ENCODE results near the gene NEMF. TPM values are rescaled to one million over a fixed set of nuclear protein-coding genes. Genes with fewer than 3 reads are reported as not detected.
A peak's percentile ranks its signal among the peaks of the same experiment; 100 is the strongest.

NEMF gene
- total RNA-seq, 1 experiment from 2014 or later: 67.6 TPM

DNA sequence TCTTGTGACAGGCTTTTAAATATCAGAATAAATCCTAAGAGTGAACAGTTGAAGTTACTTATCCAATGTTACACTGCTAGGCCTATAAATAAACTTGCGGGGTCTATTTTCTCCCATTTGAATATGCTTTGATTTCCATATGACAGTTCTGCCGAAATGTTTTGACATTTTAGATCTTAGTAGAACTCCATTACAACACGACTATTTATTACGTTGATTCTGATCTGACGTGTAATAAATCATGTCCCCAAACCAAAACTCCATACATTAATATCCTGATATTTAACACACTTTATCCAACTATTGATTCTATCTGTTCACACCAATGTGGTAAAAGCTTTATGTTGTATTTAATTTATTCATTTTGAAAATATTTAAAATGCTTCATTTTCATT is 16.1 kb upstream of the NEMF start:
- intact Hi-C loops (cut with micrococcal nuclease; ENCODE audit: unreplicated experiment): loop anchor here (1.0 to 10.0 kb wide), 4 partner anchors 24 to 906 kb away; no protein-coding TSS in a partner anchor

DNA sequence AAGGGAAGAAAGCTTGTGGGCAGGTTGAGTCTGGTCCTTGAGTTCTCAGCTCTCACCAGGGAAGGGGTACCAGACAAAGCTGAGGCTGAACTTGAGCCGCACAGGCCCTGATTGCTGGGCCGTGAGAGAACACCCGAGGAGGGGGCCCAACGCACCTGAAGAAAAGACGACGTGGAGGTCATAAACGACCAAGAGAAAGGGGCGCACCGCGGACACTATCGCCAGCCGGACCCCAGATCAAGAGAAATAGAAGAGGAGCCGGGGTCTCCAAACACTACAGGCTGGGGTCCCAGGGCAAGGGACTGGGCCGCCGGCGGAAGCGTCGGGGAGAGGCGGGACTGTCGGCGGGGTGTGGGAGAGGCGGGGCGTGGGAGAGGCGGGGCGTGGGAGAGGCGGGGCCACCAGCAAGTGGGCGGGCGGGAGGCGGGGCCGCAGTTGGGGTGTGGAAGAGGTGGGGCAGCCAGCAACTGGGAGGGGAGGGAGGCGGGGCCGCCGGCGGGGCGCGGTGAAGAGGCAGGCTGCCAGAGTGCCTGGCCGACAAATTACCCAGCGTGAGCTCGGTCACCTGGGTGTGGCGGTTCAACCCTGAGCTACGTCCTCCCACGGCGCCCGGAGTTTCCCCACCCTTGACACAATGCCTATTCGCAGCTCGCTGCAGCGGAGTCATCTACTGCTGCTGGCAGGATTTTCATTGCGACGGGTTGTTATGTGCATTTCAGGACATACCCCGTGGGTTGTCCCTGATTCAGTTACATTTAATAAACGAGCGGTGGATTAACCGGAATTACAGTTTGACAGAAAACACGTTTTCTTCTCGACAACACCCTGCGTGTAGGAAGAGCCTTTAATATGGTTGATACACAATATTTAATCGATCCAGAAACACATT is 15.5 kb upstream of the NEMF start:
- no peak for TF ChIP-seq EZH2 (IDR thresholded peaks at IDR 0.05; ENCODE audit: low read depth)
- TF ChIP-seq, protein P1, sequence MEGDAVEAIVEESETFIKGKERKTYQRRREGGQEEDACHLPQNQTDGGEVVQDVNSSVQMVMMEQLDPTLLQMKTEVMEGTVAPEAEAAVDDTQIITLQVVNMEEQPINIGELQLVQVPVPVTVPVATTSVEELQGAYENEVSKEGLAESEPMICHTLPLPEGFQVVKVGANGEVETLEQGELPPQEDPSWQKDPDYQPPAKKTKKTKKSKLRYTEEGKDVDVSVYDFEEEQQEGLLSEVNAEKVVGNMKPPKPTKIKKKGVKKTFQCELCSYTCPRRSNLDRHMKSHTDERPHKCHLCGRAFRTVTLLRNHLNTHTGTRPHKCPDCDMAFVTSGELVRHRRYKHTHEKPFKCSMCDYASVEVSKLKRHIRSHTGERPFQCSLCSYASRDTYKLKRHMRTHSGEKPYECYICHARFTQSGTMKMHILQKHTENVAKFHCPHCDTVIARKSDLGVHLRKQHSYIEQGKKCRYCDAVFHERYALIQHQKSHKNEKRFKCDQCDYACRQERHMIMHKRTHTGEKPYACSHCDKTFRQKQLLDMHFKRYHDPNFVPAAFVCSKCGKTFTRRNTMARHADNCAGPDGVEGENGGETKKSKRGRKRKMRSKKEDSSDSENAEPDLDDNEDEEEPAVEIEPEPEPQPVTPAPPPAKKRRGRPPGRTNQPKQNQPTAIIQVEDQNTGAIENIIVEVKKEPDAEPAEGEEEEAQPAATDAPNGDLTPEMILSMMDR (conservative IDR thresholded peaks at IDR 0.05): no peak
- Histone ChIP-seq H3K27ac (peak overlapping the region; percentile 78), H3K4me1 (replicated peaks; ENCODE audit: insufficient read depth) (peaks cover 32% of the 10 kb centered on the region), H3K79me2 (ENCODE audit: low read depth) (peaks cover 28% of the 10 kb centered on the region), H2AFZ (peak overlapping the region; percentile 82), H3K9me3 (ENCODE audit: insufficient read depth, low read depth) (no peaks in the 10 kb centered on the region), H3K9me2 (ENCODE audit: insufficient read depth) (no peaks in the 10 kb centered on the region), H3K4me2 (peak overlapping the region; percentile 87), H4K20me1 (ENCODE audit: insufficient read depth) (no peaks in the 10 kb centered on the region), H3K4me3 (peak overlapping the region; percentile 85), H3F3A (ENCODE audit: insufficient read depth, low read depth) (peaks cover 16% of the 10 kb centered on the region), H3K27me3 (ENCODE audit: insufficient read depth, low read depth) (no peaks in the 10 kb centered on the region), H3K36me3 (ENCODE audit: low read depth) (no peaks in the 10 kb centered on the region)
- POLR2A ChIA-PET (ENCODE audit: unreplicated experiment): interaction anchor here (0.5 to 1.1 kb wide), 20 partner anchors 16 to 637 kb away, joined by 3 to 23 read pairs (median 6); partner anchors contain the start of genes ARF6, LRR1 and NEMF
- CTCF ChIA-PET: interaction anchor here (0.5 to 1.1 kb wide), 8 partner anchors 11 to 259 kb away, joined by 3 to 12 read pairs (median 4); partner anchors contain the start of gene NEMF
- BruUV-seq (replicated peaks): no TSS peak
- intact Hi-C loops (cut with micrococcal nuclease; ENCODE audit: unreplicated experiment): loop anchor here (1.0 to 10.0 kb wide), 4 partner anchors 24 to 907 kb away; no protein-coding TSS in a partner anchor
- DNase-seq: peak; percentile 88 to 94

More for the DNA sequence above, 16.1 kb upstream of the NEMF start:
- Histone ChIP-seq H3K9me3 (ENCODE audit: insufficient read depth, low read depth) (no peaks in the 10 kb centered on the region), H4K20me1 (ENCODE audit: insufficient read depth) (no peaks in the 10 kb centered on the region), H3K27ac (peak overlapping the region; percentile 72), H3F3A (ENCODE audit: insufficient read depth, low read depth) (peaks cover 10% of the 10 kb centered on the region), H3K4me1 (replicated peaks; ENCODE audit: insufficient read depth) (peaks cover 30% of the 10 kb centered on the region), H3K9me2 (ENCODE audit: insufficient read depth) (no peaks in the 10 kb centered on the region), H3K79me2 (ENCODE audit: low read depth) (peaks cover 22% of the 10 kb centered on the region; the same call in 1 of the 2 replicates), H3K4me3 (peak overlapping the region; percentile 63), H3K27me3 (ENCODE audit: insufficient read depth, low read depth) (no peaks in the 10 kb centered on the region), H2AFZ (peak overlapping the region; percentile 77), H3K4me2 (peak overlapping the region; percentile 87), H3K36me3 (ENCODE audit: low read depth) (no peaks in the 10 kb centered on the region)
- BruUV-seq (replicated peaks): no TSS peak
- TF ChIP-seq, protein P1 (conservative IDR thresholded peaks at IDR 0.05): no peak
- no peak for TF ChIP-seq EZH2 (IDR thresholded peaks at IDR 0.05; ENCODE audit: low read depth)
- DNase-seq: no peak
- POLR2A ChIA-PET (ENCODE audit: unreplicated experiment): interaction anchor here (0.6 to 1.0 kb wide), 12 partner anchors 9 to 636 kb away, joined by 3 to 16 read pairs (median 4); partner anchors contain the start of genes ARF6 and LRR1
- CTCF ChIA-PET: interaction anchor here (0.5 to 1.0 kb wide), 4 partner anchors 11 to 259 kb away, joined by 3 to 4 read pairs (median 3); no protein-coding TSS in a partner anchor

DNA sequence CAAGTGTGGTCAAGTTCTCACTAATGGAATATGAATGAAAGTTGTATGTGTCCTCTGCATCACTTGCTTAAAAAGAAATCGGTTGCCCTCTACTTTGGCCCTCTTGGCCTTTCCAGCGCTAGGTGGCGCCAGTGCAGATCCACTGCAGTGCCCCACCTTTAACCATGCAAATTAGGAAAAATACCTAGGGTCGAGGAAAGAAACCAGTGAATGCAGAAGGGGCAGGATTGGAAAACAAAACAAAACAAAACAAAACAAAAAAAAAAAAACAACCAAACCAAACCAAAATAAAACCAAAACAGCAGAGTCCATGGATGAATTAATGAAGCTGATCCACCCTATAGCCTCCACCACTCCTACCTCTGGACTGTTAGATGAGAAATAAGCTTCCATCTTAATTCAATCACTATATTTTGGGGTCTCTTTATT is 12.9 kb upstream of the NEMF start:
- Histone ChIP-seq H4K20me1 (ENCODE audit: insufficient read depth) (no peaks in the 10 kb centered on the region), H3F3A (ENCODE audit: insufficient read depth, low read depth) (peaks cover 39% of the 10 kb centered on the region), H3K9me2 (ENCODE audit: insufficient read depth) (no peaks in the 10 kb centered on the region), H3K4me2 (peak overlapping the region; percentile 95; the same call in 1 of the 2 replicates), H3K4me3 (no peak overlapping the region), H3K79me2 (ENCODE audit: low read depth) (peaks cover 29% of the 10 kb centered on the region), H3K27ac (no peak overlapping the region), H3K36me3 (ENCODE audit: low read depth) (no peaks in the 10 kb centered on the region), H3K27me3 (ENCODE audit: insufficient read depth, low read depth) (no peaks in the 10 kb centered on the region), H3K9me3 (ENCODE audit: insufficient read depth, low read depth) (no peaks in the 10 kb centered on the region), H3K4me1 (replicated peaks; ENCODE audit: insufficient read depth) (peaks cover 42% of the 10 kb centered on the region), H2AFZ (no peak overlapping the region)
- ChIA-PET CTCF (interaction anchor here (0.6 to 1.0 kb wide), 6 partner anchors 19 to 267 kb away, joined by 3 to 9 read pairs (median 3); no protein-coding TSS in a partner anchor), POLR2A (ENCODE audit: unreplicated experiment) (no interaction called here)
- DNase-seq: peak; percentile 63 to 74
- intact Hi-C loops (cut with micrococcal nuclease; ENCODE audit: unreplicated experiment): loop anchor here (10.0 kb wide), 1 partner anchor 909 kb away; no protein-coding TSS in a partner anchor
- TF ChIP-seq, protein P1 (conservative IDR thresholded peaks at IDR 0.05): peak; percentile 90
- no peak for TF ChIP-seq EZH2 (IDR thresholded peaks at IDR 0.05; ENCODE audit: low read depth)
- BruUV-seq (replicated peaks): no TSS peak
